Activated CD4-positive, CD25-positive, alpha-beta regulatory T cell (primary cell): Measurements from ENCODE around the gene BAZ2B.

ENCODE experiments used
- DNase-seq, 4 experiments: peaks; one replicate each; lab custom pipeline; 2025; lab: John Stamatoyannopoulos, UW

Gene BAZ2B

GRCh38 chr2:159573846-159574606, 42.3 kb downstream of the BAZ2B start:
- DNase-seq: no peak

- no peak for DNase-seq
Measured at GRCh38 chr2:159573294-159573693, 43.1 kb downstream of the BAZ2B start.

GRCh38 chr2:159572459-159572858, 43.9 kb downstream of the BAZ2B start:
- no peak for DNase-seq

GRCh38 chr2:159571540-159572260, 44.6 kb downstream of the BAZ2B start:
- DNase-seq: no peak

- DNase-seq: no peak
Measured at GRCh38 chr2:159564081-159564480, 52.3 kb downstream of the BAZ2B start.

GRCh38 chr2:159562248-159562647, 54.1 kb downstream of the BAZ2B start:
- DNase-seq: no peak

- DNase-seq: no peak
Measured at GRCh38 chr2:159561786-159562185, 54.6 kb downstream of the BAZ2B start.

GRCh38 chr2:159561242-159561641, 55.1 kb downstream of the BAZ2B start:
- DNase-seq: no peak

GRCh38 chr2:159559034-159559433, 57.3 kb downstream of the BAZ2B start:
- no peak for DNase-seq

- DNase-seq: no peak
Measured at GRCh38 chr2:159558479-159558878, 57.9 kb downstream of the BAZ2B start.

GRCh38 chr2:159557437-159558034, 58.8 kb downstream of the BAZ2B start:
- no peak for DNase-seq

- no peak for DNase-seq
Measured at GRCh38 chr2:159555651-159556392, 60.5 kb downstream of the BAZ2B start.

- DNase-seq: no peak
Measured at GRCh38 chr2:159553727-159554126, 62.6 kb downstream of the BAZ2B start.

GRCh38 chr2:159551806-159552205, 64.5 kb downstream of the BAZ2B start:
- no peak for DNase-seq

- DNase-seq: no peak
Measured at GRCh38 chr2:159550231-159550630, 66.1 kb downstream of the BAZ2B start.

- DNase-seq: no peak
Measured at GRCh38 chr2:159549234-159549633, 67.1 kb downstream of the BAZ2B start.

- DNase-seq: no peak
Measured at GRCh38 chr2:159546716-159547430, 69.5 kb downstream of the BAZ2B start.

GRCh38 chr2:159546039-159546438, 70.3 kb downstream of the BAZ2B start:
- DNase-seq: no peak

GRCh38 chr2:159545085-159545484, 71.3 kb downstream of the BAZ2B start:
- no peak for DNase-seq

GRCh38 chr2:159542101-159542500, 74.2 kb downstream of the BAZ2B start:
- no peak for DNase-seq

- DNase-seq: no peak
Measured at GRCh38 chr2:159539701-159540100, 76.6 kb downstream of the BAZ2B start.

GRCh38 chr2:159538801-159539200, 77.5 kb downstream of the BAZ2B start:
- no peak for DNase-seq
